Sciatic nerve (tissue), 2 donors: ENCODE data around the gene TTC13. TPM values are rescaled to one million over a fixed set of nuclear protein-coding genes. Genes with fewer than 3 reads are reported as not detected.

ENCODE experiments used
- ATAC-seq: fragments of 200-7000 bp; cut with Tn5 transposase; one replicate; pipeline ENCODE4 v1.9.1; 2020; ENCODE audit warnings: mild to moderate bottlenecking, moderate library complexity
- DNase-seq: peaks from one replicate; pipeline ENCODE4 v3.0.0-alpha.2; 2020; ENCODE audit warnings: low spot score
- intact Hi-C: fragments of 100-400 bp; cut with DNase I; formaldehyde crosslinking; loops from one replicate; pipeline ENCODE4 v1.14.2; 2022
- total RNA-seq: library from RNA; stranded (reverse); fragmentation: NEBNext Ultra II Directional; extraction: Animal tissue kit (Norgen Biotek cat#: 25700); gene quantifications from one replicate; pipeline ENCODE4 v1.2.1, GENCODE V29; 2021
- donor health status: DM: no; HTN: no; CAD: no.
- donor health status: DM: no; HTN: no; CAD: no.

Gene TTC13
- total RNA-seq, 1 donor from 2014 or later: 21.2 TPM

GRCh38 chr1:230891413-230891812, 87.2 kb downstream of the TTC13 start:
- intact Hi-C loops: no loop called here
- ATAC-seq: no peak

GRCh38 chr1:230884646-230885045, 94.0 kb downstream of the TTC13 start:
- intact Hi-C loops: no loop called here
- DNase-seq (no peak), ATAC-seq (no peak)

More at GRCh38 chr1:230891413-230891812, 87.2 kb downstream of the TTC13 start:
- no peak for DNase-seq

DNA sequence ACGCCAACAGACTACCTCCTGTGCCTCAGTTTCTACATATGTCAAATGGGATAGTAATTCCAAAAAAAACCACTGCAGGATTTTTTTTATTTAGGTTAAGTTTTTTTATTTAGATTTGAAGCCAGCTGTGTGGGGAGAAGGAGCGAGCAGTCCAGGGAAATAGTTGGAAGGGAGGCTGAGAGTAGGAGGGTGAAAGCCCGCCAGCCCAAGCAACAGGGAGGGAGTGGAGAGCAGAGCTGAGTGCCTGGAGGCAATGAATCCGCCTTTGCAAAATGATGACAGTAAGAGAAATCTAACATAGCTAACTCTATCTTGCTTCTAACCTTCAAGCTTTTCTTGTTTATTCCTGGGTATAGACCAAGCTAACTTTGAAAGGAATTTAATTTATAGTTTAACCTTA, 94.7 kb downstream of the TTC13 start:
- intact Hi-C loops: no loop called here
- ATAC-seq: no peak
- no peak for DNase-seq

GRCh38 chr1:230879778-230880177, 98.9 kb downstream of the TTC13 start:
- DNase-seq (no peak), ATAC-seq (no peak)
- intact Hi-C loops: no loop called here

DNA sequence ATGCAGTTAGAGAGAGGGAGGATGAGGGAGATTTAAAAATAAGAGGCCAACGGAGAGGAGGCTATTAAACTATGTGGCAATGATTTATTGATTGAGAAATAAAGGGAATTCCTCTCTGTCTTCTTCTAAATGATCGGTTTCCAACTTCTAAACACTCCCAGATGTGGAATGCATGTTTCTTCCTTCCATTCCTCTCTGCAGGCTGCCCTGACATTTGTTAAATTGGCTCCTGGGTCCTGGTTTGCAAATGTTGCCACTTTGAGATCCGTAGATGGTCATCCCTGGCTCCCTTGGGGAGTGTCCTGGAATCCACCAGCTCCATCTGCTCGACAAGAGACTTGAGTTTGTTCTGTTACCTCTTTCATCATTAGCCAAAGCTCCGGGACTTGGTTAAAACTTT, 100.1 kb downstream of the TTC13 start:
- DNase-seq (no peak), ATAC-seq (peak; percentile 90)
- intact Hi-C loops: no loop called here

GRCh38 chr1:230877924-230878590, 100.6 kb downstream of the TTC13 start:
- intact Hi-C loops: no loop called here
- DNase-seq: no peak

GRCh38 chr1:230877146-230877923, 101.3 kb downstream of the TTC13 start:
- intact Hi-C loops: no loop called here
- DNase-seq: no peak

More at GRCh38 chr1:230877924-230878590, 100.6 kb downstream of the TTC13 start:
- no peak for ATAC-seq

GRCh38 chr1:230876660-230877059, 102.0 kb downstream of the TTC13 start:
- no peak for ATAC-seq

More at GRCh38 chr1:230877146-230877923, 101.3 kb downstream of the TTC13 start:
- ATAC-seq: peak; percentile 23

GRCh38 chr1:230875370-230875769, 103.3 kb downstream of the TTC13 start:
- intact Hi-C loops: no loop called here
- no peak for DNase-seq
- no peak for ATAC-seq

More at GRCh38 chr1:230876660-230877059, 102.0 kb downstream of the TTC13 start:
- intact Hi-C loops: no loop called here
- no peak for DNase-seq

DNA sequence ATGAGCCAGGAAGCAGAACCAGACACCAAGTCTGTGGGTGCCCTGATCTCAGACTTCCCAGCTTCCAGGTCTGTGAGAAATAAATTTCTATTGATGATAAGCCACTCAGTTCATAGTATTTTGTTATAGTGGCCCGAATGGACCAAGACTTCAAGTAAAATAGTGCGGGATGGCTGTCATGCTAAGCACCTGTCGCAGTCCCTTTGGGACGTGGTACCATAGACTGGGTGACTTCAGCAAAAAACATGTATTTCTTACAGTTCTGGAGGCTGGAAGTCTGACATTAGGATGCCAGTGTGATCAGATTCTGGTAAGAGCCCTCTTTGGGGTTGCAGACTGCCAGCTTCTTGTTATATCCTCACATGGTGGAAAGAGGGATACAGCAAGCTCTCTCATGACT, 107.7 kb downstream of the TTC13 start:
- no peak for DNase-seq
- intact Hi-C loops: no loop called here
- no peak for ATAC-seq

DNA sequence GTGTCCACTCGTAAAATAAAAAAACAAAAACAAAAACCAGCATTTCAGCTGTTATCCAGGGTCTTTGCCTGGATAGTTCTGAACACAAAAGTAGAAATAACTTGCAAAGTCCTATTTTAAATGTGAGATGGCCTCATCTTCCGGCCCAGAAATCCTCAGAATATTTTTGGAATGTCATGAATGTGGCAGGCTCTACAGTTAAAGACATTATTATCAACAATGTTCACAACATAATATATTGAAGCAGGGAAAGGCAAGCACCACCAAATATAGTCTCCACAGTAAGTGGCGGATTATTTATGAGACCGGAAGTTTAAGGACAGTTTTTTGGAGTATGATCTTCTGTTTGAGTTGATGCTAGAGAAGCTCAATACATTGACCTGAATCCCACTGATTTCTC, 109.2 kb downstream of the TTC13 start:
- DNase-seq (no peak), ATAC-seq (no peak)
- intact Hi-C loops: no loop called here

DNA sequence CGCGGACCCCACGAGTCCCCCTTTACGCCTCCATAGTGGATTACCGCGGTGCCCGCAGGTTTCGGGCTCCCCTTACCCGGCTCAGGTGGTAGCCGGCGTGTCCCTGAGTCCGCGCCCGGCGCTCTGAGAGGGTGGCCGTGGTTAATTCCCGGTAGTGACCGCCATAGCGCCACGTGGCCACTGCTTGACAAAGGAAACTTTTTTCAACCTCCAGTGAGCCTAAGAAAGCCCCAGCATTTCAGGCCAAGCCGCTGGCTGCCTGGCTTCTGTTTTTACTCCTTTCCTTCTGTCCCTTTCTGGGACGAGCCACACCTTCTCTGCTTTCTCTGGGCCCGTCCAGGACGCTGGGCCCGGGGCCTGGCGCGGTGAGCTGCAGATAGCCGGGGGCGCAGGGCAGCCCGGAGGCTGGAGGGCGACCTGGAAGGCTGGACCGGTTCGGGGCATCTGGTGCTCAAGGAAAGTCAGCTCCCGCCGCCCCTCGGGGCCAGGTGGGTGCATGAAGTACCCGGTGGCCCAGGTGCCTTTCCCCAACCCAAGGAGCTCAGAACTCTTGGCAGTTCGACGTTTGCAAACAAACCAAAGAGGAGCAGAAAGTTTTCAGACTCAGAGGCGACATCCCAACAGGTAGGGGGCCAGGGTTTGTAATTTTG, 109.8 kb downstream of the TTC13 start:
- peak; percentile 81 for DNase-seq
- intact Hi-C loops: no loop called here
- ATAC-seq: peak; percentile 57

DNA sequence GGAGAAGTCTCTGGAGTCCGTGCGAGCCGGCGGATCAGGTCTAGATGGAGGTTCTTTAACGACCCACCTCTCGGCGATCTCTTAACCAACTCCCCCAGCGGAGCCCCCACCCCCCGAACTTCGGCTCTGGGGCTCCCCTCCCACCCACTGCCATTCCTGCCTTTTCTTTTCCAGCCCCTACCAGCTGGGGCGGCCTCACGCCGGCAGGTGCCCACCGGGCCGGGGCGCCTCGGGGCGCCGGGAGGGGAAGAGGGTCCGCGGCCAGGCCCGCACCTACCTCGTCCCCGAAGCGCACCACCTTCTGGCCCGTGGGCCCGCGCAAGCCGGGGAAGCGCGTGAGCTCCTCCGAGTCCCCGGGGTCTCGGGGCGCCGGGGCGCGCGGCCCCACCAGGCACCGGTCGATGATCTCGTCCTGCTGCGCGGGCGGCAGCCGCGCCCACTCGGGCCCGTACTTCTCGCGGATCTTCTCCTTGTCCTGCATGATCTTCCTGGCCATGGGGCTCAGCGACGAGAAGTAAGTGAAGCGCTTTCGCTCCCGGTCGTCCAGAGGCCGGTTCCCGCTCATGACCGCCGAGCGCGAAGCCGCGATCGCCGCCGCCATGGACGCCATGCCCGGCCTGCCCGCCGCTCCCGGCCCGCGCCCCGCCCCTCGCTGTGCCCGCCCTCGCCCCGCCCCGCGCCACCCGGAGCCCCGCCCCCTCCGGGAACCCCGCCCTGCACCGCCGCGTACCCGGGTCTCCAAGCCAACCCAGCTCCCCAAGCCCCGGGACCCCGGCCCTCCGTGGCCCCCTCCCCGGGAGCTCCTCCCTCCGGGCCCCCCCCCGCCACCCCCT, 110.5 kb downstream of the TTC13 start, which contains the start of gene C1orf198:
TSS of gene C1orf198 (minus strand) at position 619 of the 833 bp plus-strand sequence. CDS start at position 610, 9 bp downstream.
- intact Hi-C loops: no loop called here
- peak; percentile 88 for ATAC-seq
- DNase-seq: peak; percentile 89

- intact Hi-C loops: no loop called here
- DNase-seq: no peak
- ATAC-seq: peak; percentile 22
Measured at GRCh38 chr1:230867101-230867902, 111.4 kb downstream of the TTC13 start.

GRCh38 chr1:230866171-230867070, 112.2 kb downstream of the TTC13 start:
- intact Hi-C loops: no loop called here
- DNase-seq: no peak
- ATAC-seq: peak; percentile 49

- DNase-seq (no peak), ATAC-seq (no peak)
- intact Hi-C loops: no loop called here
Measured at GRCh38 chr1:230865062-230865817, 113.4 kb downstream of the TTC13 start.
